Mammary epithelial cell (primary cell): ENCODE data around the gene OR6B1.

Source experiments
- EZH2 ChIP-seq: IDR thresholded peaks from 2 replicates; pipeline ENCODE4 v1.6.1; 2012; ENCODE audit warnings: low read length, inconsistent platforms, borderline replicate concordance
- TF ChIP-seq, protein P1 (sequence below), 2 donors: IDR thresholded peaks in 1 of 2; conservative IDR thresholded peaks in 1 of 2; 2 replicates each; pipeline ENCODE4 v1.5.1; 2011 to 2012; ENCODE audit warnings: inconsistent platforms in 2 of 2, low read length in 2 of 2, mild to moderate bottlenecking in 2 of 2, control low read depth in 1 of 2, low read depth in 1 of 2; ENCODE audit not compliant: insufficient read depth in 1 of 2; ENCODE audit errors: extremely low read depth in 1 of 2

DNA sequence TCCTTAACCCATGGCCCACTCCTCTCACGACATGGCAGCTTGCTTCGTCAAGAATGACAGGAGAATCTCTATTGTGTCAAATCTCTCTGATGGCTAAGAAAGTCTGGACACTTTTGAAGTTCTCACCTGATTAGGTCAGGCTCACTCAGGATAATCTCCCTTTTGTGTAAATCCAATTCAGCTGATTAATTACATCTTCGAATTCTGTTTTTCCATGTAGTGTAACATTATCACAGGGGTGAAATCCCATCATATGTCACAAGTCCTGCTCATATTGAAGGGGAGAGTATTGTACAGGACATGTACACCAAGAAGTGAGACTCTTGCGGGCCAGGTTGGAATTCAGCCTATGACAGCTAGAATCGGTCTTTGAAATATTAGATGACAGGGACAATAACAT is 16.2 kb upstream of the OR6B1 start:
- TF ChIP-seq, protein P1, sequence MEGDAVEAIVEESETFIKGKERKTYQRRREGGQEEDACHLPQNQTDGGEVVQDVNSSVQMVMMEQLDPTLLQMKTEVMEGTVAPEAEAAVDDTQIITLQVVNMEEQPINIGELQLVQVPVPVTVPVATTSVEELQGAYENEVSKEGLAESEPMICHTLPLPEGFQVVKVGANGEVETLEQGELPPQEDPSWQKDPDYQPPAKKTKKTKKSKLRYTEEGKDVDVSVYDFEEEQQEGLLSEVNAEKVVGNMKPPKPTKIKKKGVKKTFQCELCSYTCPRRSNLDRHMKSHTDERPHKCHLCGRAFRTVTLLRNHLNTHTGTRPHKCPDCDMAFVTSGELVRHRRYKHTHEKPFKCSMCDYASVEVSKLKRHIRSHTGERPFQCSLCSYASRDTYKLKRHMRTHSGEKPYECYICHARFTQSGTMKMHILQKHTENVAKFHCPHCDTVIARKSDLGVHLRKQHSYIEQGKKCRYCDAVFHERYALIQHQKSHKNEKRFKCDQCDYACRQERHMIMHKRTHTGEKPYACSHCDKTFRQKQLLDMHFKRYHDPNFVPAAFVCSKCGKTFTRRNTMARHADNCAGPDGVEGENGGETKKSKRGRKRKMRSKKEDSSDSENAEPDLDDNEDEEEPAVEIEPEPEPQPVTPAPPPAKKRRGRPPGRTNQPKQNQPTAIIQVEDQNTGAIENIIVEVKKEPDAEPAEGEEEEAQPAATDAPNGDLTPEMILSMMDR (conservative IDR thresholded peaks at IDR 0.05 in 1 of 2, IDR thresholded peaks at IDR 0.05 in 1 of 2; ENCODE audit: extremely low read depth in 1 of 2, insufficient read depth in 1 of 2, low read depth in 1 of 2, low read length in 2 of 2), result no peak
- no peak for TF ChIP-seq EZH2
